Measurements from ENCODE around the gene JMJD8.

The JMJD8 gene

DNA sequence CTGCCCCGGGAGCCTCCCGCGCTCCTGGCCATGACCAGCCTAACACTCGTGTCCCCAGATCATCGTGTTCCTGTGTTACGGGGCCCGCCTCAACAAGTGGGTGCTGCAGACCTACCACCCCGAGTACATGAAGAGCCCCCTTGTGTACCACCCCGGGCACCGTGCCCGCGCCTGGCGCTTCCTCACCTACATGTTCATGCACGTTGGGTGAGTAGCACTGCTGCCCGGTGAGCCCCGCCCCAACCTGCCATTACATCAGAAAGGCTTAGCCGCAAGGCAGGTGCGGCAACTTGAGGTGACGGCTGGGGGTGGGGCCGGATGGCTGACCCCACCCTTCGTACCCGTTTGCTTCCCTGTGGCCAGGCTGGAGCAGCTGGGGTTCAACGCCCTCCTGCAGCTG, 7.2 kb downstream of the JMJD8 start:
- no peak for DNase-seq

DNA sequence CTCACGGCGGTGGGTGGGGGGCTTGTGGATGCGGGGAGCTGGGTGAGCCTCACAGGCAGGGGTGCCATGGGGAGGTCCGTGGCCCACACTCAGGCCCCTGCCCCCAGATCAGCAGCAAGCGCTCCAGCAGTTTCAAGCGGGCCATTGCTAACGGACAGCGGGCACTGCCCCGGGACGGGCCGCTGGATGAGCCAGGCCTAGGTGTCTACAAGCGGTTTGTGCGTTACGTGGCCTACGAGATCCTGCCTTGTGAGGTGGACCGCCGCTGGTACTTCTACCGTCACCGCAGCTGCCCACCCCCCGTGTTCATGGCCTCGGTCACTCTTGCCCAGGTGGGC, 7.6 kb downstream of the JMJD8 start:
- DNase-seq = no peak

- DNase-seq = no peak
Observed at GRCh38 chr16:675884-676564, 8.1 kb downstream of the JMJD8 start.

GRCh38 chr16:674968-675883, 8.9 kb downstream of the JMJD8 start, which contains the start of gene RHBDL1:
TSS of gene RHBDL1 (plus strand) at chr16:675671. CDS start at chr16:675791, 120 bp downstream.
- DNase-seq = peak; percentile 15 to 58

GRCh38 chr16:674214-674881, 9.8 kb downstream of the JMJD8 start:
- DNase-seq = no peak

DNA sequence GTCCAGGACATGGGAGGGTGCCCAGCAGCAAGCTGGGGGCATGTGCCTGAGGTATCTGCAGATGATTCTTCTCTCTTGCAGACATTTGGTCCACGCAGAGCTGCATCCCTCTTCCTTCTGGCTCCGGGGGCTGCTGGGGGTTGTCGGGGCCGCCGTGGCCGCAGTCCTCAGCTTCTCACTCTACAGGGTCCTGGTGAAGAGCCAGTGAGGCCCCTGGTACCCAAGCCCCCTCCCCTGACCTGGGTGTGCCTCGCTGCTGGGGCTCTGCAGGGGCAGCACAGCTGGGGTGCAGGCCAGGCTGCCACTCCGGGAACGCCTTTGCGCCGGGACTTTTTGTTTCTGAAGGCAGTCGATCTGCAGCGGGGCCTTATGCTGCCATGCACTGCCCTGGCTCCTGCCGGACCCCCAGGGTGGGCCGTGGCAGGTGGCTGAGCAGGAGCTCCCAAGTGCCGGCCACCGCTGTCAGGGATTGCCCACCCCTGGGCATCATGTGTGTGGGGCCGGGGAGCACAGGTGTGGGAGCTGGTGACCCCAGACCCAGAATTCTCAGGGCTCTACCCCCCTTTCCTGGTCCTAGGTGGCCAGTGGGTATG, 10.6 kb downstream of the JMJD8 start:
- DNase-seq = no peak

DNA sequence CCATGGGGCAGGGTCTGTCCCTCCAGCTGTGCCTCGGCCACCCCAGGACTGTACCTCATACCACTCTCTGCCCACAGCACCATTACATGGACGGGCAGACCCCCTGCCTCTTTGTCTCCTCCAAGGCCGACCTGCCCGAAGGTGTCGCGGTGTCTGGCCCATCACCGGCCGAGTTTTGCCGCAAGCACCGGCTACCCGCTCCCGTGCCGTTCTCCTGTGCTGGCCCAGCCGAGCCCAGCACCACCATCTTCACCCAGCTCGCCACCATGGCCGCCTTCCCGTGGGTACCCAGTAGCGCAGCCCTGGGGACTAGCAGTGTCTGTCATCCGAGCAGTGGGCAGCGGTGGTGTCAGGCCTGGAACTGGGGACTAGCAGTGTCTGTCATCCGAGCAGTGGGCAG, 11.3 kb downstream of the JMJD8 start:
- no peak for DNase-seq

- DNase-seq = no peak
Observed at GRCh38 chr16:672371-672770, 11.8 kb downstream of the JMJD8 start.

- no peak for DNase-seq
Observed at GRCh38 chr16:671353-672131, 12.6 kb downstream of the JMJD8 start.

- no peak for DNase-seq
Observed at GRCh38 chr16:670485-671352, 13.4 kb downstream of the JMJD8 start.

DNA sequence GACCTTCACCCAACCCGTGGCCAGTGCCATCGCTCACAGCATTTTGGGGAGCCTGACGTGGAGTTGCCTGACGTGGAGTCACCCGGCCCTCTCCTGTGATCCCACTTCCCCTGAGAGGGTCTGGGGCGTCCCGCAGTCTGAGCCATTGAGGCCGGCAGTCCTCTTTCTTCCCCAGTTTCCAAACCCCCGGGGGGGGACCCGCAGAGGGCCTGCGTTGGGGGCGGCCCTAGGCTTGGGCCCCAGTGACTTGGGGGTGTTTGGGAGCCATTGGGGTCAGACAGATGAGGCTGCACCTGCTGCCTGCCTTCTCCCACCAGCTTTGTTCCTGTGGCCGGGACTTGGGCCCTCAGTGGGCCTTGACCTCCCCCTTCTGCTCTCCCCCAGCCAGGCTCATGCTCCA, 14.5 kb downstream of the JMJD8 start:
- no peak for DNase-seq

GRCh38 chr16:668519-669171, 15.5 kb downstream of the JMJD8 start:
- DNase-seq = no peak

GRCh38 chr16:667780-668518, 16.2 kb downstream of the JMJD8 start, which contains the start of gene RHOT2:
TSS of gene RHOT2 (plus strand) at chr16:668132. CDS start at chr16:668200, 68 bp downstream.
- DNase-seq = peak; percentile 94 to 96

DNA sequence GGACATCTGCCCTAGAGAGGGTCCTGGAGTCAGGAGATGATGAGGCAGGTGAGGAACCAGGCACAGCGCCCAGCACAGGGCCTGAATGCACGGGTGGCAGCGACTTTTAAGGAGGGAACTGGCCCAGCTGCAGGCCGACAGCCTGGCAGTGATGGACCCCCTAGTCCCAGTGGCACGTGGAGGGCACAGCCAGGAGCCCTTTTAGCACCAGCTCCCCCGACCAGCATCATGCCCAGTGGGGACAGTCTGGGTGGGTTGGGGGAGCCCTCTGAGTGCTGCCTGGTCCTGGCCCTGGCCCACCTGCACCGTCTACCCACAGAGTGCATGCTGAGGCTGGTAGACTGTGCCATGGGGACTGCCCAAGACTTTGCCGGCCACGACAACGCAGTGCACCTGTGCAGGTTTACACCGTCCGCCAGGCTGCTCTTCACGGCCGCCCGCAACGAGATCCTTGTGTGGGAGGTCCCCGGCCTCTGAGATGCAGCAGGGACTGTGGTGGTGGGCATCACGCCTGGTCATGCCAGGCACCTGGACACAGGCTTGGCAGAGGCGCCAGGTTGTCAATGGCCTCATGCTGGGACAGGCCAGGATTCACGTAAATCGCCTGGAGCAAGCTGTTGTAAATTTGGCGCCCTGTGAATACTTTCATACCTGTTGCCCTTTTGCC, 16.9 kb downstream of the JMJD8 start:
- DNase-seq = no peak

DNA sequence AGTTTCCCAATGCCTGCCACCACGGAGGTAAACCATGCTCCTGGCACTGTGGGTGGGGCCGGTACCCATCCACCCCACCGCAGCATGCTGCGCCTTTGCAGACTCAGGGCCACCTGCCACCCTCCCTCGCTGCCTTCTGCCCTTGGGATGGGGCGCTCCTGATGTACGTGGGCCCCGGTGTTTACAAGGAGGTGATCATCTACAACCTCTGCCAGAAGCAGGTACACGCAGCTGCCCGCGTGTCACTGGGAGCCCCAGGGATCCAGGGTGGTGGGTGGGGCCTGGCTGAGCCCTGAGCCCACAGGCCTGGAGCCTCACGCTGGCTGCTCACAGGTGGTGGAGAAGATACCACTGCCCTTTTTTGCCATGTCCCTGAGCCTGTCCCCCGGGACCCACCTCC, 17.6 kb downstream of the JMJD8 start:
- no peak for DNase-seq

- DNase-seq = no peak
Observed at GRCh38 chr16:662597-662996, 21.5 kb downstream of the JMJD8 start.

- no peak for DNase-seq
Observed at GRCh38 chr16:662095-662494, 22.0 kb downstream of the JMJD8 start.

GRCh38 chr16:661184-661821, 22.8 kb downstream of the JMJD8 start:
- DNase-seq = no peak
